ENCODE data around the gene SHC2. TPM values are rescaled to one million over a fixed set of nuclear protein-coding genes. Genes with fewer than 3 reads are reported as not detected.

SHC2 gene
- total RNA-seq, 1 experiment from 2014 or later: 6.7 TPM

DNA sequence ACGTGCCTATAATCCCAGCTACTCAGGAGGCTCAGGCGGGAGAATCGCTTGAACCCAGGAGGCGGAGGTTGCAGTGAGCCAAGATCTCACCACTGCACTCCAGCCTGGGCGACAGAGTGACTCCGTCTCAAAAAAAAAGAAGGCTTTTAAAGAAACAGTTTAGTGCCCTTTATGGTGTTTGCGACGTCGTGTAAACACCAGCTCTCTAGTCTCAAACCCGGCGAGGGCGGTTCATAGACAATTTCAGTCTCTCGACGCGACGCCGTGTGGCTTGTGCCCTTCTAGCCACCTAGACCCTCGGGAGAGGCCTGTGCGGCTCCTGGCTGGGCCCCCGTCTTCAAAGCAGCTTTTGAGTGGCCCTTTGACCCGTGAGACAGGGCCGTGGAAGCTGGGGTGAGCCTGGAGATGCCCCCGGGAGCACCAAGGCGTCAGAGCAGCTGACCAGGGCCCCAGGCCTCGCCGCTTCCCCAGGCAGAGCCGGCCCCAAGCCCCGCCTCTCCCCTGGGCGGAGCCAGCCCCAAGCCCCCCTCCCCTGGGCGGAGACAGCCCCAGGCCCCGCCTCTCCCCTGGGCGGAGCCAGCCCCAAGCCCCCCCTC, 30.4 kb upstream of the SHC2 start:
- BruUV-seq (replicated peaks): no TSS peak
- H3K27me3 ChIP-seq (ENCODE audit: control insufficient read depth, insufficient read depth, low read length): no peaks in the 10 kb centered on the region
- TF ChIP-seq, protein P1, sequence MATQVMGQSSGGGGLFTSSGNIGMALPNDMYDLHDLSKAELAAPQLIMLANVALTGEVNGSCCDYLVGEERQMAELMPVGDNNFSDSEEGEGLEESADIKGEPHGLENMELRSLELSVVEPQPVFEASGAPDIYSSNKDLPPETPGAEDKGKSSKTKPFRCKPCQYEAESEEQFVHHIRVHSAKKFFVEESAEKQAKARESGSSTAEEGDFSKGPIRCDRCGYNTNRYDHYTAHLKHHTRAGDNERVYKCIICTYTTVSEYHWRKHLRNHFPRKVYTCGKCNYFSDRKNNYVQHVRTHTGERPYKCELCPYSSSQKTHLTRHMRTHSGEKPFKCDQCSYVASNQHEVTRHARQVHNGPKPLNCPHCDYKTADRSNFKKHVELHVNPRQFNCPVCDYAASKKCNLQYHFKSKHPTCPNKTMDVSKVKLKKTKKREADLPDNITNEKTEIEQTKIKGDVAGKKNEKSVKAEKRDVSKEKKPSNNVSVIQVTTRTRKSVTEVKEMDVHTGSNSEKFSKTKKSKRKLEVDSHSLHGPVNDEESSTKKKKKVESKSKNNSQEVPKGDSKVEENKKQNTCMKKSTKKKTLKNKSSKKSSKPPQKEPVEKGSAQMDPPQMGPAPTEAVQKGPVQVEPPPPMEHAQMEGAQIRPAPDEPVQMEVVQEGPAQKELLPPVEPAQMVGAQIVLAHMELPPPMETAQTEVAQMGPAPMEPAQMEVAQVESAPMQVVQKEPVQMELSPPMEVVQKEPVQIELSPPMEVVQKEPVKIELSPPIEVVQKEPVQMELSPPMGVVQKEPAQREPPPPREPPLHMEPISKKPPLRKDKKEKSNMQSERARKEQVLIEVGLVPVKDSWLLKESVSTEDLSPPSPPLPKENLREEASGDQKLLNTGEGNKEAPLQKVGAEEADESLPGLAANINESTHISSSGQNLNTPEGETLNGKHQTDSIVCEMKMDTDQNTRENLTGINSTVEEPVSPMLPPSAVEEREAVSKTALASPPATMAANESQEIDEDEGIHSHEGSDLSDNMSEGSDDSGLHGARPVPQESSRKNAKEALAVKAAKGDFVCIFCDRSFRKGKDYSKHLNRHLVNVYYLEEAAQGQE (IDR thresholded peaks at IDR 0.05; ENCODE audit: insufficient read depth in 1 of 2, low read depth in 2 of 2, low read length in 1 of 2): no peak
- TF ChIP-seq POLR2AphosphoS5 (IDR thresholded peaks at IDR 0.05; ENCODE audit: low read depth, low read length) (peak; percentile 52; the same call in 1 of the 2 replicates), TCF7L2 (IDR thresholded peaks at IDR 0.05; ENCODE audit: low read depth, low read length) (no peak), SIN3A (IDR thresholded peaks at IDR 0.05; ENCODE audit: borderline replicate concordance, insufficient read depth, low read depth, low read length) (no peak)
- TF ChIP-seq, protein P2, sequence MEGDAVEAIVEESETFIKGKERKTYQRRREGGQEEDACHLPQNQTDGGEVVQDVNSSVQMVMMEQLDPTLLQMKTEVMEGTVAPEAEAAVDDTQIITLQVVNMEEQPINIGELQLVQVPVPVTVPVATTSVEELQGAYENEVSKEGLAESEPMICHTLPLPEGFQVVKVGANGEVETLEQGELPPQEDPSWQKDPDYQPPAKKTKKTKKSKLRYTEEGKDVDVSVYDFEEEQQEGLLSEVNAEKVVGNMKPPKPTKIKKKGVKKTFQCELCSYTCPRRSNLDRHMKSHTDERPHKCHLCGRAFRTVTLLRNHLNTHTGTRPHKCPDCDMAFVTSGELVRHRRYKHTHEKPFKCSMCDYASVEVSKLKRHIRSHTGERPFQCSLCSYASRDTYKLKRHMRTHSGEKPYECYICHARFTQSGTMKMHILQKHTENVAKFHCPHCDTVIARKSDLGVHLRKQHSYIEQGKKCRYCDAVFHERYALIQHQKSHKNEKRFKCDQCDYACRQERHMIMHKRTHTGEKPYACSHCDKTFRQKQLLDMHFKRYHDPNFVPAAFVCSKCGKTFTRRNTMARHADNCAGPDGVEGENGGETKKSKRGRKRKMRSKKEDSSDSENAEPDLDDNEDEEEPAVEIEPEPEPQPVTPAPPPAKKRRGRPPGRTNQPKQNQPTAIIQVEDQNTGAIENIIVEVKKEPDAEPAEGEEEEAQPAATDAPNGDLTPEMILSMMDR (IDR thresholded peaks at IDR 0.05): no peak
- POLR2A ChIA-PET: interaction anchor here (0.6 kb wide), 1 partner anchor 22 kb away, joined by 3 read pairs; no protein-coding TSS in a partner anchor
- DNase-seq (ENCODE audit: low read depth, low spot score): no peak
- no peaks in the 10 kb centered on the region; the same call in 1 of the 2 replicates for H3K36me3 ChIP-seq (ENCODE audit: control insufficient read depth, insufficient read depth, low read length)
- in situ Hi-C loops (cut with HindIII; ENCODE audit: low pct_unique_long_range_greater_than_20kb, low sequenced_read_pairs): no loop called here
- peak overlapping the region; percentile 78 for H3K27ac ChIP-seq (ENCODE audit: low read length)
- no peaks in the 10 kb centered on the region for H3K9me3 ChIP-seq (ENCODE audit: control insufficient read depth, insufficient read depth, low read depth, low read length)
- ATAC-seq: no peak
- intact Hi-C loops (cut with micrococcal nuclease; ENCODE audit: unreplicated experiment): no loop called here
- peaks cover 16% of the 10 kb centered on the region for H3K4me1 ChIP-seq (ENCODE audit: control insufficient read depth, insufficient read depth, low read length)
- CTCF ChIA-PET: interaction anchor here (0.6 kb wide), 1 partner anchor 11 kb away, joined by 11 read pairs; no protein-coding TSS in a partner anchor
- H3K4me3 ChIP-seq (ENCODE audit: low read depth in 2 of 2, low read length in 2 of 2): peak overlapping the region; percentile 29 to 67

DNA sequence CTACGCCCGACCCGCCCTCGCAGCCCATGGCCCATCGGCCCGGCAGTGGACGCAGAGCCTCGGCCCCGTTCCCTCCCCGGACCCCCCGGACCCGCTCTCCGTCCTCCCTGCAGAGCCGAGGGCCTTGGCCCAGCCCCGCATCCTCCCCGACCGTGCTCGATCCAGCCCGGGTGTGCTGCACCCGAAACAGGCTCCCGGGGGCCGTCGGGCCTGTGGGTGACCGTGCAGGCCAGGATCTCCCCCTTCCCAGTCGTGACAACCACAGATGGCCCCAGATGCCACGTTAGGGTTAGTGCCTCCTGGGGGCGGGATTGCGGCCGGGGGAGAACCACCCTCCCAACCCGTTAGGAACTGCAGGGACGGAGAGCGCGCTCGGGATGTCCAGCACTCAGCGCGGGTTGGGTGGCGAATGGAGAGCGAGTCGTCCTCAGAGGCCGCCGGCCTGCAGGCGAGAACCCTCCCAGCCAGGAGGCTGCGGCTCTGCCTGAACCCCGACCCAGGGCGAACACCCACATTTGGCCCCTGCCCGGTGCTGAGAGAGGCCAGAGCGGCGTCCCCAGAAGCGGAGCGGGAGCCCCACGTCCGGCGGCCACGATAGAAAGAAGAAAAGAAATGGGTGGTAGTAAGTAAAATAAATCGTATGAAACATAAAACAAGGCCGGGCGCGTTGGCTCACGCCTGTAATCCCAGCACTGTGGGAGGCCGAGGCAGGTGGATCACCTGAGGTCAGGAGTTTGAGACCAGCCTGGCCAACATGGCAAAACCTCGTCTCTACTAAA, 28.8 kb upstream of the SHC2 start:
- in situ Hi-C loops (cut with HindIII; ENCODE audit: low pct_unique_long_range_greater_than_20kb, low sequenced_read_pairs): no loop called here

More for the DNA sequence above, 28.8 kb upstream of the SHC2 start:
- POLR2A ChIA-PET: interaction anchor here (0.6 kb wide), 2 partner anchors 11 to 113 kb away, joined by 3 read pairs; no protein-coding TSS in a partner anchor
- no peaks in the 10 kb centered on the region; the same call in 1 of the 2 replicates for H3K36me3 ChIP-seq (ENCODE audit: control insufficient read depth, insufficient read depth, low read length)
- BruUV-seq (replicated peaks): no TSS peak
- no peaks in the 10 kb centered on the region for H3K27me3 ChIP-seq (ENCODE audit: control insufficient read depth, insufficient read depth, low read length)
- H3K27ac ChIP-seq (ENCODE audit: low read length): peak overlapping the region; percentile 84
- TF ChIP-seq SIN3A (IDR thresholded peaks at IDR 0.05; ENCODE audit: borderline replicate concordance, insufficient read depth, low read depth, low read length): no peak
- DNase-seq (ENCODE audit: low read depth, low spot score) (no peak), ATAC-seq (peak; percentile 47)
- CTCF ChIA-PET: no interaction called here
- peak overlapping the region; percentile 67 to 76 for H3K4me3 ChIP-seq (ENCODE audit: low read depth in 2 of 2, low read length in 2 of 2)
- intact Hi-C loops (cut with micrococcal nuclease; ENCODE audit: unreplicated experiment): no loop called here
- H3K4me1 ChIP-seq (ENCODE audit: control insufficient read depth, insufficient read depth, low read length): peaks cover 24% of the 10 kb centered on the region
- H3K9me3 ChIP-seq (ENCODE audit: control insufficient read depth, insufficient read depth, low read depth, low read length): no peaks in the 10 kb centered on the region
